Measurements from ENCODE around the gene MAPK6. TPM values are rescaled to one million over a fixed set of nuclear protein-coding genes. Genes with fewer than 3 reads are reported as not detected.

Gene MAPK6
- total and polyA plus RNA-seq, 9 of the 15 experiments (the other 6 are each of a cell fraction or from before 2014, with no cell fraction given) = 28.5 to 97.1 (median 74.0) TPM

DNA sequence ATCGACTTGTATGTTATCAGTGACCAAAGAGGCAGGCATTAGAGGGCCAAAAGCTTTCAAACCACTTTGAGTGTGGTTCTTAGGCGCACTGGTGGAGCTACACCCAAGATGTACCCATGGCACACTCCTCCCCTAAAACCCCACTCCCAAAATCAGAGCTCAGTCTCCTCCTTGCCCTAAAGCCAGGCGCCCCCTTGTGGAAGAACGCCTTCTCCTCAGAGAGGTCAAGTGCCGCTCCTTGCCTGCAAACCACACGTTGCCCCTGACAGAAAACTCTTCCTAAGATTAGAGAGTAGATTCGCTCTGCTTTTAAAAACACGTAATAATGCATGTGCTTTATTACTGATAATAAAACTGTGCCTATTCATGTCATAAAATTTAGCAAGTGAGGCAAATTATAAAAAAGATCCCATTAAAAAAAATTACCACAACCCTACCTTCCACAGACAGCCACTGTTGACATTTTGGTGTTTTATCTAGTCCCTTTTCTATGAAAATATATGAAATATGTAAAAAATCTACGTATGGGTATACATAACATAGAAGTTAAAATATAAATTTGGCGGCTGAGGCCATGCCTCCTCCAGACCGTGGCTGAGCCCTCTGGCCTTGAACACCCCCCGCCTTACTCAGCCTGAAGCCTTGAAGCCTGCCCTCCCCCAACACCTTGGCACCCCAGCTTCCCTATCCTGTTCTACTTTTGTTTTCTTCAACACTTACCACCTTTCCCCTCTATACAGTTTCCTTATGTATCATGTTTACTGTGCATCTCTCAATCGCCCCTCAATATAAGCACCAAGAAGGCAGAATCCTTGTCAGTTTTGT, 60.1 kb downstream of the MAPK6 start (continued):
- TF ChIP-seq ATF1 (CRISPR knock-in tag; IDR thresholded peaks at IDR 0.05) (no peak), ATF1 (tag; IDR thresholded peaks at IDR 0.05) (no peak), TBP (optimal IDR thresholded peaks at IDR 0.05; ENCODE audit: low read depth, low read length) (no peak), TEAD2 (tag; IDR thresholded peaks at IDR 0.05) (no peak), MTA1 (IDR thresholded peaks at IDR 0.05; ENCODE audit: borderline replicate concordance) (no peak), FOXP1 (CRISPR knock-in tag; IDR thresholded peaks at IDR 0.05) (no peak), MYC (IDR thresholded peaks at IDR 0.05; ENCODE audit: low read depth, low read length) (0 out of 2 replicates have a peak, but pooled peaks have one; percentile 26), MYC (CRISPR knock-in tag; IDR thresholded peaks at IDR 0.05; ENCODE audit: borderline replicate concordance, low read depth) (no peak), BHLHE40 (IDR thresholded peaks at IDR 0.05; ENCODE audit: low read length) (0 out of 2 replicates have a peak, but pooled peaks have one; percentile 33), RBM14 (IDR thresholded peaks at IDR 0.05; ENCODE audit: borderline replicate concordance, insufficient read depth, low read depth, low read length) (no peak), GABPB2 (CRISPR knock-in tag; conservative IDR thresholded peaks at IDR 0.05) (no peak), ESRRA (IDR thresholded peaks at IDR 0.05; ENCODE audit: borderline replicate concordance, low read depth) (peak; percentile 20; the same call in 1 of the 2 replicates), NR2C1 (IDR thresholded peaks at IDR 0.05) (no peak), NR2C1 (tag; IDR thresholded peaks at IDR 0.05) (0 out of 2 replicates have a peak, but pooled peaks have one; percentile 16), KDM1A (IDR thresholded peaks at IDR 0.05) (0 out of 4 replicates have a peak, but pooled peaks of 1 of the 2 experiments have one; percentile 13), ZNF184 (CRISPR knock-in tag; IDR thresholded peaks at IDR 0.05) (no peak), DPF2 (IDR thresholded peaks at IDR 0.05) (no peak), NR4A1 (CRISPR knock-in tag; IDR thresholded peaks at IDR 0.05) (no peak), NR4A1 (tag; IDR thresholded peaks at IDR 0.05) (no peak)
- TF ChIP-seq, protein P1, sequence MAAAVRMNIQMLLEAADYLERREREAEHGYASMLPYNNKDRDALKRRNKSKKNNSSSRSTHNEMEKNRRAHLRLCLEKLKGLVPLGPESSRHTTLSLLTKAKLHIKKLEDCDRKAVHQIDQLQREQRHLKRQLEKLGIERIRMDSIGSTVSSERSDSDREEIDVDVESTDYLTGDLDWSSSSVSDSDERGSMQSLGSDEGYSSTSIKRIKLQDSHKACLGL (CRISPR knock-in tag; IDR thresholded peaks at IDR 0.05; ENCODE audit: borderline replicate concordance, poor library complexity, severe bottlenecking) = no peak
- TF ChIP-seq, protein P2, sequence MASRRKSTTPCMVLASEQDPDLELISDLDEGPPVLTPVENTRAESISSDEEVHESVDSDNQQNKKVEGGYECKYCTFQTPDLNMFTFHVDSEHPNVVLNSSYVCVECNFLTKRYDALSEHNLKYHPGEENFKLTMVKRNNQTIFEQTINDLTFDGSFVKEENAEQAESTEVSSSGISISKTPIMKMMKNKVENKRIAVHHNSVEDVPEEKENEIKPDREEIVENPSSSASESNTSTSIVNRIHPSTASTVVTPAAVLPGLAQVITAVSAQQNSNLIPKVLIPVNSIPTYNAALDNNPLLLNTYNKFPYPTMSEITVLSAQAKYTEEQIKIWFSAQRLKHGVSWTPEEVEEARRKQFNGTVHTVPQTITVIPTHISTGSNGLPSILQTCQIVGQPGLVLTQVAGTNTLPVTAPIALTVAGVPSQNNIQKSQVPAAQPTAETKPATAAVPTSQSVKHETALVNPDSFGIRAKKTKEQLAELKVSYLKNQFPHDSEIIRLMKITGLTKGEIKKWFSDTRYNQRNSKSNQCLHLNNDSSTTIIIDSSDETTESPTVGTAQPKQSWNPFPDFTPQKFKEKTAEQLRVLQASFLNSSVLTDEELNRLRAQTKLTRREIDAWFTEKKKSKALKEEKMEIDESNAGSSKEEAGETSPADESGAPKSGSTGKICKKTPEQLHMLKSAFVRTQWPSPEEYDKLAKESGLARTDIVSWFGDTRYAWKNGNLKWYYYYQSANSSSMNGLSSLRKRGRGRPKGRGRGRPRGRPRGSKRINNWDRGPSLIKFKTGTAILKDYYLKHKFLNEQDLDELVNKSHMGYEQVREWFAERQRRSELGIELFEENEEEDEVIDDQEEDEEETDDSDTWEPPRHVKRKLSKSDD (conservative IDR thresholded peaks at IDR 0.05; ENCODE audit: low read length) = no peak
- TF ChIP-seq, protein P3, sequence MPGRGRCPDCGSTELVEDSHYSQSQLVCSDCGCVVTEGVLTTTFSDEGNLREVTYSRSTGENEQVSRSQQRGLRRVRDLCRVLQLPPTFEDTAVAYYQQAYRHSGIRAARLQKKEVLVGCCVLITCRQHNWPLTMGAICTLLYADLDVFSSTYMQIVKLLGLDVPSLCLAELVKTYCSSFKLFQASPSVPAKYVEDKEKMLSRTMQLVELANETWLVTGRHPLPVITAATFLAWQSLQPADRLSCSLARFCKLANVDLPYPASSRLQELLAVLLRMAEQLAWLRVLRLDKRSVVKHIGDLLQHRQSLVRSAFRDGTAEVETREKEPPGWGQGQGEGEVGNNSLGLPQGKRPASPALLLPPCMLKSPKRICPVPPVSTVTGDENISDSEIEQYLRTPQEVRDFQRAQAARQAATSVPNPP (IDR thresholded peaks at IDR 0.05; ENCODE audit: borderline replicate concordance, insufficient read depth, insufficient read length) = no peak
- TF ChIP-seq, protein P4, sequence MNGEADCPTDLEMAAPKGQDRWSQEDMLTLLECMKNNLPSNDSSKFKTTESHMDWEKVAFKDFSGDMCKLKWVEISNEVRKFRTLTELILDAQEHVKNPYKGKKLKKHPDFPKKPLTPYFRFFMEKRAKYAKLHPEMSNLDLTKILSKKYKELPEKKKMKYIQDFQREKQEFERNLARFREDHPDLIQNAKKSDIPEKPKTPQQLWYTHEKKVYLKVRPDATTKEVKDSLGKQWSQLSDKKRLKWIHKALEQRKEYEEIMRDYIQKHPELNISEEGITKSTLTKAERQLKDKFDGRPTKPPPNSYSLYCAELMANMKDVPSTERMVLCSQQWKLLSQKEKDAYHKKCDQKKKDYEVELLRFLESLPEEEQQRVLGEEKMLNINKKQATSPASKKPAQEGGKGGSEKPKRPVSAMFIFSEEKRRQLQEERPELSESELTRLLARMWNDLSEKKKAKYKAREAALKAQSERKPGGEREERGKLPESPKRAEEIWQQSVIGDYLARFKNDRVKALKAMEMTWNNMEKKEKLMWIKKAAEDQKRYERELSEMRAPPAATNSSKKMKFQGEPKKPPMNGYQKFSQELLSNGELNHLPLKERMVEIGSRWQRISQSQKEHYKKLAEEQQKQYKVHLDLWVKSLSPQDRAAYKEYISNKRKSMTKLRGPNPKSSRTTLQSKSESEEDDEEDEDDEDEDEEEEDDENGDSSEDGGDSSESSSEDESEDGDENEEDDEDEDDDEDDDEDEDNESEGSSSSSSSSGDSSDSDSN (IDR thresholded peaks at IDR 0.05; ENCODE audit: borderline replicate concordance in 1 of 2, low read depth in 2 of 2, low read length in 2 of 2) = 0 out of 4 replicates have a peak, but pooled peaks of 1 of the 2 experiments have one; percentile 33

Data from K562 (cell line).